ENCODE measurements around the gene HPCA. TPM values are rescaled to one million over a fixed set of nuclear protein-coding genes. Genes with fewer than 3 reads are reported as not detected.

Gene HPCA
- total RNA-seq, 1 donor from 2014 or later = not detected

GRCh38 chr1:32890516-32891240 is 4.4 kb downstream of the HPCA start:
- no peak overlapping the region for H3K27ac Mint-ChIP-seq (ENCODE audit: unreplicated experiment)
- H3K27me3 Mint-ChIP-seq (ENCODE audit: unreplicated experiment) = peaks cover 43% of the 10 kb centered on the region
- no peaks in the 10 kb centered on the region for H3K36me3 Mint-ChIP-seq (ENCODE audit: unreplicated experiment)
- DNase-seq (ENCODE audit: extremely low spot score, unreplicated experiment) = no peak
- H3K4me3 Mint-ChIP-seq (ENCODE audit: unreplicated experiment) = no peak overlapping the region
- H3K9me3 Mint-ChIP-seq (ENCODE audit: unreplicated experiment) = no peaks in the 10 kb centered on the region
- peaks cover 15% of the 10 kb centered on the region for H3K4me1 Mint-ChIP-seq (ENCODE audit: unreplicated experiment)
- TF ChIP-seq CTCF (IDR thresholded peaks at IDR 0.05) = no peak

DNA sequence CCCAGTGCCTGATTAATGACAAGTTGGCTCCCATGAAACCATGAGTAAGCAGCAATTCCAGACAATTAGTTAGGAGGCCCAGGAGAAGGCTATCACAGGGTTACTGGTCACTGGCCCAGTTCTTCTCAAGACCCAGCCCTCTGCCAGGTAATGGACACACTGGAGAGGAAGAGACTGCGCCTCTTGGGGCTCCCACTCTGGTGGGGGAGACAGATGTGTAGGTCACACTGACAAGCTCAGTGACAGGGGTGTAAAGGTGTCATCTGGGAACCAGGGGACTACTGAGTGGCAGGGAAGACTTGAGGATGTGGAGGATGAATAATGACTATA is 4.9 kb downstream of the HPCA start:
- no peak for TF ChIP-seq CTCF (IDR thresholded peaks at IDR 0.05)
- no peaks in the 10 kb centered on the region for H3K9me3 Mint-ChIP-seq (ENCODE audit: unreplicated experiment)
- DNase-seq (ENCODE audit: extremely low spot score, unreplicated experiment) = no peak
- H3K27me3 Mint-ChIP-seq (ENCODE audit: unreplicated experiment) = peaks cover 43% of the 10 kb centered on the region
- H3K4me1 Mint-ChIP-seq (ENCODE audit: unreplicated experiment) = peaks cover 13% of the 10 kb centered on the region
- H3K36me3 Mint-ChIP-seq (ENCODE audit: unreplicated experiment) = no peaks in the 10 kb centered on the region
- H3K4me3 Mint-ChIP-seq (ENCODE audit: unreplicated experiment) = no peak overlapping the region
- no peak overlapping the region for H3K27ac Mint-ChIP-seq (ENCODE audit: unreplicated experiment)

DNA sequence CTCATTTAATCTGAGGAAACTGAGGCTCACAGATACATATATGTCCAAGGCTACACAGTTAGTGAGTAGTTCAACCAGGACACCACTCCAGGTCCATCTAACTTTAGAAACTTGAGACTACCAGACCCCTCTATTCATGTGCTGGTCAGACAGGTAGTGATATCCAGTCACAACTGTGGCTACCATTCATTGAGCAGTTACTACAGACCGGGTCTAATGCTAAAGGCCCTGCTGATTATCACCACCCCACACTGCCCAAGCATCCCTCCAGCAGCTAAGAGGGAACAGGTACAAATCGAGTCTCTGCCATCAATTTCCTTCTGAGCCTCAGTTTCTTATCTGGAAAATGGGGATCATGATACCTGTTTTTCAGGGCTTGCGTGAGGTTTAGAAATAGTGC is 5.3 kb downstream of the HPCA start:
- H3K4me3 Mint-ChIP-seq (ENCODE audit: unreplicated experiment) = no peak overlapping the region
- DNase-seq (ENCODE audit: extremely low spot score, unreplicated experiment) = no peak
- TF ChIP-seq CTCF (IDR thresholded peaks at IDR 0.05) = no peak

GRCh38 chr1:32892368-32893197 is 6.3 kb downstream of the HPCA start:
- Mint-ChIP-seq H3K27me3 (ENCODE audit: unreplicated experiment) (peaks cover 39% of the 10 kb centered on the region), H3K4me3 (ENCODE audit: unreplicated experiment) (peak overlapping the region; percentile 73), H3K4me1 (ENCODE audit: unreplicated experiment) (peaks cover 13% of the 10 kb centered on the region), H3K9me3 (ENCODE audit: unreplicated experiment) (no peaks in the 10 kb centered on the region), H3K27ac (ENCODE audit: unreplicated experiment) (no peak overlapping the region), H3K36me3 (ENCODE audit: unreplicated experiment) (no peaks in the 10 kb centered on the region)
- peak; percentile 74 for TF ChIP-seq CTCF (IDR thresholded peaks at IDR 0.05)
- no peak for DNase-seq (ENCODE audit: extremely low spot score, unreplicated experiment)

More for the DNA sequence above, 5.3 kb downstream of the HPCA start:
- no peak overlapping the region for H3K27ac Mint-ChIP-seq (ENCODE audit: unreplicated experiment)
- H3K4me1 Mint-ChIP-seq (ENCODE audit: unreplicated experiment) = peaks cover 13% of the 10 kb centered on the region
- no peaks in the 10 kb centered on the region for H3K9me3 Mint-ChIP-seq (ENCODE audit: unreplicated experiment)
- H3K27me3 Mint-ChIP-seq (ENCODE audit: unreplicated experiment) = peaks cover 43% of the 10 kb centered on the region
- no peaks in the 10 kb centered on the region for H3K36me3 Mint-ChIP-seq (ENCODE audit: unreplicated experiment)
